ENCODE results near the gene KLHL40. TPM values are rescaled to one million over a fixed set of nuclear protein-coding genes. Genes with fewer than 3 reads are reported as not detected.

KLHL40 gene
- total RNA-seq, 2 experiments from 2014 or later, result not detected

DNA sequence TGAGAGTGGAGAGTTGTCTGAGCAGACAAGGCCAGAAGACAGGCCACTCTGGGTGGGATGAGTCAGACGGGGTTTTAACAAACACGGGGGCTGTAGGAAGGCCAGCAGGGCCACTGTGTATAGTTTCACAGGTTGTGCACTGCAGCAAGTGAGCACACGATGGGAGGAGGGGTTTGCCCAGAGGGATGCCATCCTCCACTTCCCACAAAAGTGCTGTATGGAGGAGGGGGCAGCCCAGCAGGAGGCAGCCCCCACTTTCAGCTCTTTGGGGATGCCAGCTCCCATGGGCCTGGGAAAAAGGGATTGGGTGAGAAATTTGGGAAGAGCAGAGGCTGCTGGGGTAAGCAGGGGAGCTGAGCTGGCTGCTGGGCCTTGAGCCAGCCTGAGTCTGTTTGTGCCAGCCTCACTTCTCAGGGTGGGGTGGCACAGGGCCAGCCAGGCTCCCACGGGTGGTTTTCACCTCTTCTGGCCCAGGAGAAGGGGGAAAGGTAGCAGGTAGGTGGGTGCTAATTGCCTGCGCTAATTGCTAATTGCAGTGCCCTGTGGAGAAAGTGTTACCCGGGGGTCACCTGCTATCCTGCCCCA, 25.1 kb upstream of the KLHL40 start:
- no peak for DNase-seq
- ChIA-PET CTCF (interaction anchor here (0.6 to 1.2 kb wide), 2 partner anchors 9 to 79 kb away, joined by 3 to 4 read pairs; partner anchors contain the start of gene SEC22C), POLR2A (no interaction called here)
- no peaks in the 10 kb centered on the region for H3K4me1 Mint-ChIP-seq
- no peak overlapping the region for H3K4me3 Mint-ChIP-seq
- H3K9me3 Mint-ChIP-seq, result no peaks in the 10 kb centered on the region
- no peak overlapping the region for H3K27ac Mint-ChIP-seq
- H3K36me3 Mint-ChIP-seq (ENCODE audit: low read depth), result no peaks in the 10 kb centered on the region
- no peaks in the 10 kb centered on the region for H3K27me3 Mint-ChIP-seq

- DNase-seq, result peak; percentile 32
- no peaks in the 10 kb centered on the region for H3K36me3 Mint-ChIP-seq (ENCODE audit: low read depth)
- ChIA-PET POLR2A (no interaction called here), CTCF (interaction anchor here (0.6 to 2.0 kb wide), 6 partner anchors 9 to 85 kb away, joined by 3 to 6 read pairs (median 4); partner anchors contain the start of gene SEC22C)
- no peak overlapping the region for H3K27ac Mint-ChIP-seq
- no peaks in the 10 kb centered on the region for H3K9me3 Mint-ChIP-seq
- no peaks in the 10 kb centered on the region for H3K27me3 Mint-ChIP-seq
- no peak overlapping the region for H3K4me3 Mint-ChIP-seq
- H3K4me1 Mint-ChIP-seq, result no peaks in the 10 kb centered on the region
Measured at GRCh38 chr3:42660898-42661297, 24.4 kb upstream of the KLHL40 start.

DNA sequence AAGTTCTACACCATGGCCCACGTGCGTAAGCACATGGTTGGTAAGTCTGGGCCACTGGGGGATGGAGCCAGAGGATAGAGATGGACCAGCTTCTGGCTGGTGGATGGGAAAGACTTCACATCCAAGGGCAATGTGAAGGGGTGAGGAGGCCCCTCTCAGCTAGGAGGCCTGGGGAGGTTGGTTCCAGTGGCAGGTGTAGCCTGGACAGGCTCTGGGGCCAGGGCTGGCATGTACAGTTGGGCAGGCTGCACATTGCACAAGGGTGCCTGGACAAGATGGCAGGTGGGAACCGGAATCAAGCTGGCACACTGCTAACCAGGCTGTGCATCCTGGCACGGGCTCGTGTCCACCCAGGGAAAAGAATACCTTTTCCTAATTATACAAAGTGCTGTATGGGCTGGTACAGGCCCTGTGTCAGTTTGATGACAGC, 23.7 kb upstream of the KLHL40 start:
- Mint-ChIP-seq H3K9me3 (no peaks in the 10 kb centered on the region), H3K4me1 (no peaks in the 10 kb centered on the region), H3K27ac (no peak overlapping the region), H3K36me3 (ENCODE audit: low read depth) (no peaks in the 10 kb centered on the region), H3K4me3 (no peak overlapping the region), H3K27me3 (no peaks in the 10 kb centered on the region)
- ChIA-PET CTCF (interaction anchor here (0.6 to 2.0 kb wide), 7 partner anchors 10 to 84 kb away, joined by 3 to 6 read pairs (median 4); partner anchors contain the start of gene SEC22C), POLR2A (no interaction called here)
- no peak for DNase-seq

GRCh38 chr3:42662037-42662812, 23.1 kb upstream of the KLHL40 start:
- Mint-ChIP-seq H3K4me1 (no peaks in the 10 kb centered on the region), H3K27me3 (no peaks in the 10 kb centered on the region), H3K9me3 (no peaks in the 10 kb centered on the region), H3K4me3 (no peak overlapping the region), H3K27ac (no peak overlapping the region), H3K36me3 (ENCODE audit: low read depth) (no peaks in the 10 kb centered on the region)
- POLR2A ChIA-PET, result no interaction called here
- no peak for DNase-seq
- CTCF ChIA-PET, result interaction anchor here (1.1 to 2.0 kb wide), 4 partner anchors 9 to 14 kb away, joined by 3 to 6 read pairs (median 4); no protein-coding TSS in a partner anchor

DNA sequence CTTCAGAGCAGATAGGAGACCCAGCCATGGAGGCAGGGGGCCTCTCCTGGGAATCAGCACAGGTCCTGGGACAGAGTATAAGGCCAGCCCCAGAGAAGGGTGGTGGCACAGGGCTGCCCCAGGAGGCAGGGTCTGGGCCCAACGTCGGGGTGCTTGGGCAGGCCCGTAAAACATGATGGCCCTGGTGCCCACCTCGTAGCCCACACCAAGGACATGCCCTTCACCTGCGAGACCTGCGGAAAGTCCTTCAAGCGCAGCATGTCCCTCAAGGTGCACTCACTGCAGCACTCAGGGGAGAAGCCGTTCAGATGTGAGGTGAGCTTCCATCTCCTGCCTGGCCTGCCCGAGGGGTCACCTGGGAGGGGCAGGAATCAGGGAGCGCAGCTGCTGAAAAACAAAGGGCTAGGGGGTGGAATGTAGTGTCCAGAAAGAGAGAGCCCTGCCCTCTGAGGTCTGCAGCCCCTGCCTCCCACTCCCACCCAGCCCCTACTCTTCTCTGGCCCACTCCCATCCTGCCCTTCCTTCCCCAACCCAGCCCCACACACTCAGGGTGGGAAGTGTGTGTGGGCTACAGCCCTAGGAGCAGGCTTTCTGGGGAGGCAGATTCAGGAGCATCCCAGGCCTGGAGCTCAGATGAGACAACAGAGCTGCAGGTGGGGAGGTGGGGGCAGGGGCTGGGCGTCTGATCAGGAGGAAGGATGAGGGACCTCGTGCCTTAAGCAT, 22.4 kb upstream of the KLHL40 start:
- Mint-ChIP-seq H3K27me3 (no peaks in the 10 kb centered on the region), H3K4me1 (no peaks in the 10 kb centered on the region), H3K27ac (no peak overlapping the region), H3K36me3 (ENCODE audit: low read depth) (no peaks in the 10 kb centered on the region), H3K9me3 (no peaks in the 10 kb centered on the region), H3K4me3 (no peak overlapping the region)
- POLR2A ChIA-PET, result no interaction called here
- DNase-seq, result no peak
- CTCF ChIA-PET, result interaction anchor here (0.8 to 2.0 kb wide), 4 partner anchors 11 to 176 kb away, joined by 3 to 6 read pairs (median 4); no protein-coding TSS in a partner anchor

GRCh38 chr3:42663581-42664437, 21.5 kb upstream of the KLHL40 start:
- POLR2A ChIA-PET, result no interaction called here
- CTCF ChIA-PET, result interaction anchor here (0.7 to 1.5 kb wide), 3 partner anchors 22 to 175 kb away, joined by 3 to 6 read pairs (median 3); partner anchors contain the start of gene KLHL40
- H3K9me3 Mint-ChIP-seq, result no peaks in the 10 kb centered on the region

GRCh38 chr3:42664438-42664803, 20.9 kb upstream of the KLHL40 start:
- no peak for DNase-seq
- no peaks in the 10 kb centered on the region for H3K36me3 Mint-ChIP-seq (ENCODE audit: low read depth)
- no peak overlapping the region for H3K4me3 Mint-ChIP-seq
- H3K27me3 Mint-ChIP-seq, result no peaks in the 10 kb centered on the region
- CTCF ChIA-PET, result interaction anchor here (0.7 to 1.5 kb wide), 2 partner anchors 21 to 174 kb away, joined by 3 to 6 read pairs; partner anchors contain the start of gene KLHL40
- no peaks in the 10 kb centered on the region for H3K9me3 Mint-ChIP-seq
- H3K4me1 Mint-ChIP-seq, result no peaks in the 10 kb centered on the region
- POLR2A ChIA-PET, result no interaction called here
- no peak overlapping the region for H3K27ac Mint-ChIP-seq

More at GRCh38 chr3:42663581-42664437, 21.5 kb upstream of the KLHL40 start:
- H3K27me3 Mint-ChIP-seq, result no peaks in the 10 kb centered on the region
- no peak overlapping the region for H3K27ac Mint-ChIP-seq
- no peaks in the 10 kb centered on the region for H3K36me3 Mint-ChIP-seq (ENCODE audit: low read depth)
- no peak for DNase-seq
- no peak overlapping the region for H3K4me3 Mint-ChIP-seq
- no peaks in the 10 kb centered on the region for H3K4me1 Mint-ChIP-seq

- H3K27ac Mint-ChIP-seq, result no peak overlapping the region
- CTCF ChIA-PET, result interaction anchor here (1.2 kb wide), 1 partner anchor 9 kb away, joined by 3 read pairs; no protein-coding TSS in a partner anchor
- H3K36me3 Mint-ChIP-seq (ENCODE audit: low read depth), result no peaks in the 10 kb centered on the region
- no peaks in the 10 kb centered on the region for H3K9me3 Mint-ChIP-seq
- H3K27me3 Mint-ChIP-seq, result no peaks in the 10 kb centered on the region
- no peak for DNase-seq
- no peaks in the 10 kb centered on the region for H3K4me1 Mint-ChIP-seq
- POLR2A ChIA-PET, result no interaction called here
- no peak overlapping the region for H3K4me3 Mint-ChIP-seq
Measured at GRCh38 chr3:42665050-42665878, 20.1 kb upstream of the KLHL40 start.

- DNase-seq, result no peak
- no peak overlapping the region for H3K27ac Mint-ChIP-seq
- POLR2A ChIA-PET, result no interaction called here
- CTCF ChIA-PET, result interaction anchor here (1.2 kb wide), 1 partner anchor 10 kb away, joined by 3 read pairs; no protein-coding TSS in a partner anchor
- H3K9me3 Mint-ChIP-seq, result no peaks in the 10 kb centered on the region
- H3K4me3 Mint-ChIP-seq, result no peak overlapping the region
- no peaks in the 10 kb centered on the region for H3K4me1 Mint-ChIP-seq
- H3K36me3 Mint-ChIP-seq (ENCODE audit: low read depth), result no peaks in the 10 kb centered on the region
- H3K27me3 Mint-ChIP-seq, result no peaks in the 10 kb centered on the region
Measured at GRCh38 chr3:42666022-42666421, 19.3 kb upstream of the KLHL40 start.

DNA sequence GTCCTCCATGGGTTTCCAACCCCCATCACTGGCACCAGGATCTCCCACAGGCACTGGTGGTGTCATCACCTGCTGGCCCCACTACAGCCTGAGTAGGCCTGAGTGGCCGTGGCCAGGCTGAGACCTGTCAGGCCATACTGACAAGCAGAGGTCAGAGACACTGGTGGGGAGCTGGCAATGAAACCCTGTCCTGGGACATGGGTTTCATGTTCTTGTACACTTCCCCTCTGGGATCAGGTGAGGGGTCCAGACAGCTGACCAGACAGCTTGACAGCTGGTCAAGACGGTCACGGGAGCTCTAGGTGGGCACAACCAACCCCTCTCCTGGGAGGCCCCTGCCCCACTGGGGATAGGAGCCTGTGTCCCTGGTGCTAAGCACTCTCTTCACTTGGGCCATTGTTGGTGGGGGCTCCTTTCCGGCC, 18.7 kb upstream of the KLHL40 start:
- no peak overlapping the region for H3K27ac Mint-ChIP-seq
- no peaks in the 10 kb centered on the region for H3K4me1 Mint-ChIP-seq
- ChIA-PET CTCF (no interaction called here), POLR2A (no interaction called here)
- no peaks in the 10 kb centered on the region for H3K36me3 Mint-ChIP-seq (ENCODE audit: low read depth)
- H3K4me3 Mint-ChIP-seq, result no peak overlapping the region
- no peaks in the 10 kb centered on the region for H3K9me3 Mint-ChIP-seq
- no peak for DNase-seq
- no peaks in the 10 kb centered on the region for H3K27me3 Mint-ChIP-seq

DNA sequence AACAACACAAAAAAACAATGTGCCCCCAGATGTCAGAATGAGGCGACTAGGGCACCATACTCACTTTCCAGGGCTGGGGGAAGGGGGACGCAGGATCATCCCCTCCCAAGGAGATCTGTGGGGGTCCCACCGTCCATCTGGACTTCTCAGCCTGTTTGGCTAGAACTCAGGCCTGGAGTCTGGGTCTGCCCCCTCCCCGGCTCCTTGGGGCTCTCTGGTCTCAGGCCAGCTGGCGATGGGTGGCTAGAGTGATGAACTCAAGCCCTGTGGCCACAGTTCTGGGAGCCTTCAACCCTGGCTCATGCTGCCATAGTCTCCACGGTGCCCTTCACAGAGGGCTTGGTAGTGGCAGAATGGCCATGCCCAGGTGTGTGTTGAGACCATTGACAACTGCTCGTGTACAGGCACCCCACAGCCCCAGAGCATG, 18.2 kb upstream of the KLHL40 start:
- Mint-ChIP-seq H3K4me3 (no peak overlapping the region), H3K36me3 (ENCODE audit: low read depth) (no peaks in the 10 kb centered on the region), H3K9me3 (no peaks in the 10 kb centered on the region), H3K27me3 (no peaks in the 10 kb centered on the region), H3K4me1 (no peaks in the 10 kb centered on the region), H3K27ac (no peak overlapping the region)
- no peak for DNase-seq
- ChIA-PET POLR2A (no interaction called here), CTCF (no interaction called here)

Measured in activated CD4-positive, alpha-beta T cell treated with anti-CD3 and anti-CD28 coated beads, Interleukin-2, amount 10 ng/mL, durations not matched to agents 7 days and 5 days (primary cell).